Cerebellar cortex (tissue), 1 donor: Measurements from ENCODE around the gene PSMA7.
"Not testable (repeated sequence)": the region's sequence is repeated elsewhere in the genome, so short reads cannot be mapped to it uniquely, and the experiment has no call there.

Source experiments
- DNase-seq: peaks from one replicate; pipeline ENCODE4 v3.0.0-alpha.2; 2015; ENCODE audit warnings: low spot score

Gene PSMA7

DNA sequence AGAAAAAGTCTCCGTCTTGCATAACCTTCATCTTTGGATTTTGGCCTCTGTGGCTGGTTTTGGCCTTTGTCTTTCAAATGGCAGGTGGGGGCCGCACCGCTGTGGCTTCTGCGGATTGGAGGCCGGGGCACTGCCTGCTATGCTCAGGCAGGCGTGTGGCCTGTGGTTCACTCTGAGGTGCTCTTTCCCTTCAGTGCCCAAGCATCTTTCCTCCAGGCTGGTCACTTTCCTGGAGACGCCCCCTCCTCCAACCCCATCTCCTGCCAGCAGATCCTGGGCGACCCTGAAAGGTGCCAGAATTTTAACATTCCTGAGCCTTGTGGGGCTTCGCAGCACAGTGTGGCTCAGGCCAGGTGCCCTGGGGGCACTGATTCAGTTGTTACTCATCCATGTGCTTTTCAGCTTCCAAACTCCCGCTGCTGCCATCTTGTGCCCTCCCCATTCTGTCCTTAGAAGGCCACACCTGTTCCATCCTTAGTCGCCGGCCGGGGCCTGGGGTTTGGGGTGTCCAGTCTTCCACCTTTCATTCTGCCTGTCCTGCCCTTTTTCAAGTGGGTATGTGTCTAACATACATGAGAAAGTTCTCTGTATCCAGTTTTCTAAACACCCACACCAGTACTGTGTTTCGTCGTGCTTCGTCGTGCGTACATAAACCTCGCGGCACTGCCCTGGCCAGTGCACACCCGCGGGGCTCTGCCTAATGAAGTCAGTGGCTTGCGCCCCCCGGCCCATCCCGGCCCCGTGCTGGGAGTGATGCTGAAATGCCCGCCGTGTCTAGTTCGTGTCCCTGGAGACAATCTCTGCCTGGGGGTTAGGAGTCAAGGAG is 12.4 kb upstream of the PSMA7 start:
- DNase-seq: peak; percentile 42

DNA sequence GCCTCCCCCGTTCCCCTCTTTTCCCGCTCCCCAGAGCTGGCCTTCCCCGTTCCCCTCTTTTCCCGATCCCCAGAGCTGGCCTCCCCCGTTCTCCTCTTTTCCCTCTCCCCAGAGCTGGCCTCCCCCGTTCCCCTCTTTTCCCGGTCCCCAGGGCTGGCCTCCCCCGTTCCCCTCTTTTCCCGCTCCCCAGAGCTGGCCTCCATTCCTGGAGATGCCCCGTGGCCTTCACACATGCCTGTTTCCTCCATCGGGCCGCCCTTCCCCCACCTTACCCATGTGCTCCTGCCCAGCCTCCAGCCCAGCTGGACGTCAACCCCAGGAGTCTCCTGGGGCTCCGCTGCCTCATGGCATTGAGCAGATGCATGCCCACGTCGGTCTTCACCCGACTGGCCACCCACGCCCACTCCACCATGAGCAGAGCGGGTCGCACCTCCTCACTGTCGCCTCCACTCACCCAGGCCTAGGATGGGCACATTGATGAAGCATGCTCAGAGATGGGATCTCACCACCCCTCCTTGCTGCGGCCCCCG is 8.7 kb upstream of the PSMA7 start:
- DNase-seq: no peak

DNA sequence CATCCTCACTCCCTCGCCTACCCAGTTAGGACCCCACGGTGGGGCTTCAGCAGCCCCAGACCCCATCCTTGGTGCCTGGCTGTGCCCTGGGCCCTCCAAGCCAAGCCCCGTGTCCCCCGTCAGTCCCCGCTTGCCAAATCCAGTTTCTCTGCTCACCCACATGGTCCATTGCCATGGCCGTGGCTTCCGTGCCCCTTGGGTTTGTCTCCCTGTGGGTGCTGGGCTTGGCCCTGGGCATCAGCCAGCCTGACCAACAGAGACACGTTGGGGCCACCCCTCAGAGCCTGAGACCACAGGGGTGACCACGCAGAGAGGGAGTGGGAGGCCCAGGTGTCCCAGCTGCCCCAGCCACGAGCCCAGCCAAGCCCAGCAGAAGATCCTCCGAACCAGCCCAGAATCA is 8.0 kb upstream of the PSMA7 start:
- DNase-seq: no peak

DNA sequence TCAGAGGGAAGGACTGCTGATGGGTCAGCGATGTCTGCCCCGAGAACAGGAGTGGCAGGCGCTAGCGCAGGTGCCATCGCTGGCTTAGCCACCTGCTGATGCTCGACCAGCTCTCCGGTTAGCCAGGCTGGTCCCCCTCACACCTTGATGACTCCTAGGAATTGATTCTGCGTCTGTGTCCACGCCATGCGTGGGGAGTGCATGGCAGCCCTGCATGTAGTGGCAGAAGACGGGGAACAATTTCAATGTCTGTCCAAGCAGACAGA is 7.0 kb upstream of the PSMA7 start:
- no peak for DNase-seq

DNA sequence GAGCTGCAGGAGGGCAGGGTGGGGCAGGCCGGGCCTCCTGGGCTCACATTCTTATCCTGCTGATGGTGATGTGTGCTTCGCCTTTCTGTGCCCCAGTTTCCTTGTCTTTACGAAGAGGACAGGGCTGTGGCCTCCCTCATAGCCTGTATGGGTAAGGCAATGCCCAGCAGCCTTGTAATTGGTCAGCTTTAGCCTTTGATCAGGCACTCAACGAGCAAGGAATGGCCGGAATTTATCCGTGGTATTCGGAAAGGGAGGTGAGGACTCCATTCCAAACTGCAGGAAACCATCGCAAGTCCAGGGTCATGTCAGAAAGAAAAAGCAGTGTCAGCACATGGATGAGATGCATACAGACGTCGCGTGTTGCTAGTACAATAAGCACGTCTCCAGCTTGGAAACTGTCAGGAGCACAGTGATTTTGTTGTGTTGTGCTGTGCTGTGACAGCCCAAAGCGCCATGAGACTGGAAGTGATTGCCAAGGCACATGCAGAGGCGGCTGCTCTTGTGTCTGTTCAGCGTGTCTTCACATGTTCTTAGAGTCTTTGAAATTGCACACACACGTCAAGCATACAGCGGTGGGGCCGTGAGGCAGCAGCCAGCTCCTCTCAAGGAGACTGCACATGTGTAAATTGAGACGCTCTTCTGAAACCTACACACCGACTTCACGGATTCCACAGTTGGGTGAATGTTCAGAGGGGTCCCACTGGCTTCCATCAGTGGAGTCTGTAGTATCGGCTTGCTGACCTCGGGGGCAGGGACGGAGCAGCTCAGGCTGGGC is 6.5 kb upstream of the PSMA7 start:
- DNase-seq: peak; percentile 43

DNA sequence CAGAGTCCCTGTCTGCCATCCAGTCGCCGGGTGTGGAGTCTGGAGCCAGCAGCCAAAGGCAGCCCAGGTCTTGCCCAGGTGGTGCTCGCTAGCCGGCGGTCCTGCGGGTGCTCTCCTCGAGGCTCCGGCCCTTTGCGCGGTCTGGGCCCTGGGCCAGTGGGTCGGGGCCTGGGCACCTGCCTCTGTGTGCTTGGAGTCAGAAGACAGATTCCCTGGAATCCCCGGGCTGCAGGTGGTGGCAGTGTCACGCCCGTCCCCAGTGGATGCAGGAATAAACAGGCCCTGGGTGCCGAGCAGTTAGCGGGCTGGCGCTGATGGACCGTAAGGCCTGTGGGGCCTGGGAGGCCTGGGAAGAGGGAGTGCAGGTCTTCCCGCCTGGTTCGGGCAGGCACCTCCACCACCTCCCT is 5.7 kb upstream of the PSMA7 start:
- peak; percentile 34 for DNase-seq

DNA sequence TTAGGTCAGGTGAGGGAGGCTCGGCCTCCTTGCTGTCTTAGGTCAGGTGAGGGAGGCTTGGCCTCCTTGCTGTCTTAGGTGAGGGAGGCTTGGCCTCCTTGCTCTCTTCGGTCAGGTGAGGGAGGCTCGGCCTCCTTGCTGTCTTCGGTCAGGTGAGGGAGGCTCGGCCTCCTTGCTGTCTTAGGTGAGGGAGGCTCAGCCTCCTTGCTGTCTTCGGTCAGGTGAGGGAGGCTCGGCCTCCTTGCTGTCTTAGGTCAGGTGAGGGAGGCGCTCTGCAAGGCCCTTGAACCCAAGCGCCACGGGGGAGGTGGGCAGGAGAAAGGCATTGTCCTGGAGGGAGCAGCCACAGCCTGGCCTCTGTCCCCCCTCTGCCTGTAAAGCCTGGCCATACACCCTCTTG is 5.2 kb upstream of the PSMA7 start:
- not testable (repeated sequence) for DNase-seq

DNA sequence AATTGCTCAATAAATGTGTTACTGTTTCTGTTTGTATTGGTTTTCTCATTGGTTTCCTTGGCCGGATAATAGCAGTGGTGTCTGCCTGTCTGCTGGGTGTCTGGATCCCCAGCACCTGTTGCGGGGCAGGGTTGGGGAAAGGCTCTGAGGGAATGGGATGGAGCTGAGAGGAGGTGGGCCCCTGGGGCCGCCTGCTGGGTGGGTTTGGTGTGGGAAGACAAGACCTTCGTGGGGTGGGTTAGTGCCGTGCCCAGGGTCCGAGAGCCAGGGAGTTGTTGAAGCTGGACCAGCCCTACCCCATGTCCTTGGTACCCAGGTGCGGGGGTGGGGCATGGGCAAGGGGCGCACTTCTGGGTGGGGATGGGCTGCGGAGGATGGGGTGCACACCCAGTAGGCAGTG is 4.3 kb upstream of the PSMA7 start:
- DNase-seq: no peak

DNA sequence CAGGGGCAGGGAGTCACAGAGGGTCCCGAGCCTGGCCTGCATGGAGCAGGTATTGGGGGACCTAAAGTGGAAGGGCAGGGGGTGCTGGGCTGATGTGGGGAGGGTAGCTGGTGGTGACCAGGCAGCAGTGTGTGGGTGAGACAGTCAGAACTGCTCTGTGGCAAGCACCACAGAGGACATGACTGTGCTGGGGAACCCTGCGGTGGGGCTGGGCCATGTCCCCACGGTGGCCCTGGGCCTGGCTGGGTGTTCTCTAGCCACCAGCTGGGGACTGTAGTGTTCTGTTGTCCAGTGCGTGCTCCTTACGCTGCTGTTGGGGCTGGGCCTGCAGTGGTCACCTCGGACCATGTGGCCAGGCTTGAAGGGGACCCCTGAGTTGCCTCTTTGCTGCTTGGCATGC is 3.9 kb upstream of the PSMA7 start:
- DNase-seq: no peak

DNA sequence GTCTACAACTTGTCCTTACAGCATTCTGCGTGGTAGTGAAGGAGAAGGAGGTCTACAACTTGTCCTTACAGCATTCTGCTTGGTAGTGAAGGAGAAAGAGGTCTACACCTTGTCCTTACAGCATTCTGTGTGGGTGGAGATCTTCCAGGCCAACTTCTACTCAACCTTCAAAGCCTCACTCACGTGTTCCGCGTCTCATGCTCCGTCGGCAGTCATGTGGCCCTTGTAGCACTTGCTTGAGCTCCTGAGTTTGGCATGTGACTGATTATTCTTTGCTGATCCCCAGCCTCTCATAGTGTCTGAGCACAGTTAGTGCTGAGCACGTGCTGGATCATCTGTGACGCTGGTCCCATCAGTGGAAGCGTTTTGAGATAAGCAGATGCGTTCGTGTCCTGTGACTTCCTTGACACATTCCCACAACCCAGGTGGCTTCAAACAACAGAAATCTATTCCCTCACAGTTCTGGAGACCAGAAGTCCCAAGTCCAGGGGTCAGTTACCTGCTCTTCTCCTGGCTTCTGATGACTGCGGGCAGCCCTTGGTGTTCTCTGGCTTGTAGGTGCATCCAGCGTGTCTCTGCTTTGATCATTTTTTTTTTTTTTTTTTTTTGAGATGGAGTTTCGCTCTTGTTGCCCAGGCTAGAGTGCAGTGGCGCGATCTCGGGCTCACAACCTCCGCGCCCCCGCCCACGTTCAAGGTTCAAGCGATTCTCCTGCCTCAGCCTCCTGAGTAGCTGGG is 3.0 kb upstream of the PSMA7 start:
- no peak for DNase-seq

DNA sequence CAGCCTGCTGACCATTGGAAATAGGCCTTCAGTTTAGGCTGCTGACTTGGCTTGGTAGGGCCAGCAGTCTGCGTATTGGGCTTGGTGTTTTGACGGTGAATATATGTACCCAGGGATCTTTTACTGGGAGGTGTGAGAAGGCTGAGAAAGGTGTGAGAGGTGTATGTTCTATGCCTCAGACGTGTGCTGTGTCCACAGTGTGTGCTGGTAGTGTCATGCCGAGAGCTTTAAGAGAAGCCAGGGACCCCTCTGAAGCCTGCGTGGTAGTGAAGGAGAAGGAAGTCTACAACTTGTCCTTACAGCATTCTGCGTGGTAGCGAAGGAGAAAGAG is 2.5 kb upstream of the PSMA7 start:
- DNase-seq: no peak

DNA sequence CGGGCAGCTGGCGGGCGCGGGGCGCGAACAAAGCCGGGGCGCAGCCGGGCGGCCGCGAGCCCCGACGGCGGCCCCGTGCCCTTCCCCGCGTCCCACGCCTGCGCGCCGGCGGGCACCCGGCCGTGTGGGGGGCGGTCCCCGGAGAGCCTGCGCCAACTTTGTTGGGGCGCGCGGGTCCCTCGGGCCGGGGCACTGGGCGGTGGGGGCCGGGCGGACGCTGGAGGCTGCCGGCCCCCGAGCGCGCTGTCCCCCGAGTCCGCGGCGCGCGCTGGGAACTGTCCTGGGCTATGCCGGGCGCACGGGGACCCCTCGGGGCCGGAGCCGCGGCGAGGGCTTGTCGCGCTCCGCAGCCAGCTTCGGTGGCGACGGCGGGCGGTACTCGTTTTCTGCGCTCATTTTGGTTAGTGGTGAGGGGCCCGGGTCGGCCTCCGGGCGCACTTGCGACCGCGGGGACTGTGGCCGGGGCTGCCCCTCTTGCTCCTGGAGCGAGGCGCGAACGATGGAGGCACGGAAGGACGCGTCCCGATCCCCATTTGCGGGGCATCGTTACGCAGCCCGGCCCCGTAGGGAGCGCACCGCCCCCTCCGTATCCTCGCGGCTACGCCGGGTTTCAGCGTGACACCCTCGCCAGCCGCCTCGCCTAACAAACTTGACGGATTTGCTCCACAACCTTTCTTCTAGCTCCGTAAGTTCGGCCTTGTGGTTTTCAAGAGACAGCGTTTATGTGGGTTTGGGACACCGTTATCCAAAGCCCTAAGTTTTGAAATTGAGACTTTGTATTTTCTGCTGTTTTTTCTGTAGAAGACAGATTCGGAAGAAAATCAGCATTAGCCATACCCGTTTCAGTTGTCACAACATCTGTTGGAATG is 997 bp upstream of the PSMA7 start:
- DNase-seq: peak; percentile 42

DNA sequence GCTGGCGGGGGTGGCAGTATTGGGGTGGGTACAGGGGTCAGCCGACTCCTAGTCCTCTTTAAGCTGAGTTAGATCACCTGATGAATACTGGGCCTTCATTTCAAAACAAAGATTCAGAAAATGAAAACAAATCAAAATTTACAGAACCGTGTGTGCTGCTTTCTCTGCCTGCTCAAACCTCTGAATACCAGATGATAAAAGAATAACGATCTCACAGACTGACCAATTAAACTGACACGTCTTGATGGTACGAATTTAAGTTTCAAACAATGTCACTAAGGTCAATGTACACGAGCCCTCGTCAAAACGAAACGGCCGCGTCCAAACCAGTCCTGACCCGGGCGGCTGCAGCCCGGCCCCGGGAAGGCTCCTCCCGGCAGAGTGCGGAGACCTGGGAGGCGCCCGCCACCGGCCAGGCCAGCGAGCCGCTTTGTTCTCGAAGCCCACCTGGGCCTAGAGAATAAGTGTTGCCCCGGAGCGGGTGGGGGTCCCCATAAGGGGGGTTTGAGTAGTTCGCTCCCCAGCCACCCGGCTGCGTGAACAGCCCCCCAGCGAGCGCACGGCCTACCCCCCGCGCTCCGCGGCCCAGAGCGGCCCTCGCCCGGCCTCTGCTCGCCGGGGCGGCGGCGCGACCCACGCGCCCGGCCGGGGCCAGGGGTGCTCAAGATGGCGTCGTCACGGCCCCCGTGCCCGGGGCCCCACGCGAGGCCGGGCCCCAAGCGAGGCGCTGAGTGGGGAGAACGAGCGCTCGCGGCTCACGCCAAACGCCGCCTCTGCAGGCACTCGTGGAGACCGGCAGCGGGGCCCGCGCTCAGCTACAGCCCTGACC is 728 bp downstream of the PSMA7 start:
- no peak for DNase-seq

DNA sequence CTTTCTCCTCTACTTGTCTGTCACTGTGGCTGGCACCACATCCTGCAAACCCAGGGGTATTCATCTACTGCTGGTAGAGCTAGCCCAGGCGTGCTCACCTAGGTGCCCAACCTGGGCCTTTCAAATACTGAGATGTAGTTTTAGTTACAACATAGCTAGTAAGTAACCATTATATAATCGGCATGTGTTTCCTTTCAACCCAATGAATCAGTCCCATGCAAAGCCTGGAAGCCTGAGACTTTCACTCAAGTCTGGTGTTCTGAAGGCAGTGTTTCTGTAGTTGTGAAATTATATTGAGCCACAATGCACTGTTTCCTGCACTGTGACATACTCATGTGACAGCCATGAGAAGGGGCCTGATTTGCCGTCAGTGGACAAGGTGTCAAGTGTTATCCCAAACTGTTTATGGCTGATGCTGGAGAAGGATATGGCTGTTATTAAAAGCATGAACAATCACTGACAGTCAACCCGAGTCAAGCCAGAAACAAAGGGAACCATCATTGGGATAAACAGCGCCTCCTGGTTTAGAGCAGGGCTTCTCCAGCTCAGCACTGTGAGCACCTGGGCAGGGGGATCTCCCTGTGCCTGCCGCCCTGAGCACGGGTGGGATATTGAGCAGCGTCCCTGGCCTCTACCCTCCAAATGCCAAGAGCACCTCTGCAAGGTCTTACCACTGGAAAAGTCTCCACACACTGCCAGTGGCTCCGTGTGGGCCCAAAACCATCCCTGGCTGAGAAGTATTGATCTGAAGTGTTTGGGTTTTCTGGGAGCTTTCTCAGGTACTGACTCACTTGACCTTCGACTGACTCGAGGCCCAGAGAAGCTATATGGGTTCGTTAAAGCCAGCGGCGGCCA is 1.6 kb downstream of the PSMA7 start:
- DNase-seq: no peak

DNA sequence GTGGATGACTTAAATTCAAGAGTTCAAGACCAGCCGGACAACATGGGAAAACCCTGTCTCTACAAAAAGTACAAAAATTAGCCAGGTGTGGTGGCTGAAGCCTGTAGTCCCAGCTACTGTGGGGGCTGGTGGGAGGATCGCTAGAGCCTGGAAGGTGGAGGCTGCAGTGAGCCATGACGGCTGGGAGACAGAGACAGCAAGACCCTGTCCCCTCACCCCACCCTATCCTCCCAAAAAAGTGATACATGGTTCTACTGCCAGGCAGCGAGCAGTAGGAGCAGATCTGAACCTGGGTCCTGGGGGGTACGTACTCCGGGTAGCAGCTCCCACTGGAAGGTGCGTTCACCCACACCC is 2.2 kb downstream of the PSMA7 start:
- DNase-seq: no peak

DNA sequence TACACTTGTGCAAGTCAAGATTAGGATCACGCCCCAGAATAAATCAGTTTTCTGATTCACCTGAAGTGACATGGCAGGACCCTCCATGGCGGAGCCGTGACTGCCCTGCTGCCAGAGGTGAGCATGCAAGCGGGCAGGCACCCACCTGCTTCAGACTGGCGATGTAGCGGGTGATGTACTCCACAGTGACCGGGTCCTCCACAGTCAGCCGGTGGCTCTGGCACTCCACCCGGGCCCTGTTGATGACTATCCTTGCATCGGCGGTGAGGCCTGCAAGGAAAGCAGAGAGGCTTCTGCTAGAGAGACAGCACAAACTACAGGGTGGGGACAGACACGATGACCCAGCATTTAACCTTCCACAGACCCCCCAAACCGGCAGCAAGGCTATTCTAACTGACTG is 3.6 kb downstream of the PSMA7 start:
- DNase-seq: no peak

DNA sequence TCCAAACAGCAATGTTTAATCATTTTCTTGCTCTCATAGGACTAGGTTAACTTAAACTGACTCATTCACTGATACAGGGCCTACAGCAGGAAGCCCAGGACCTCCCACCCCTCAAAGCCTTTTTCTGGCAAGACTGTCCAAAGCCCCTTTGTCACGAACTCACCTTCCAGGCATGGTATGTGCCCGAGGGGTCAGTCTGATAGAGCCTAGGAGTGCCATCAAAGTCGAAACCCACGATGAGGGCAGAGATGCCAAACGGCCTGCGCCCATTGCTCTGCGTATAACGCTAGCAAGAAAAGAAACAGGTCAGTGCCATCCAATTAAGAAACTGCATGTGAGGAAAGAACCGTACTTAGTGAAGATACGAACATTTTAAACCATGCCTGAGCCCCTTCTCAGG is 4.3 kb downstream of the PSMA7 start:
- DNase-seq: no peak

DNA sequence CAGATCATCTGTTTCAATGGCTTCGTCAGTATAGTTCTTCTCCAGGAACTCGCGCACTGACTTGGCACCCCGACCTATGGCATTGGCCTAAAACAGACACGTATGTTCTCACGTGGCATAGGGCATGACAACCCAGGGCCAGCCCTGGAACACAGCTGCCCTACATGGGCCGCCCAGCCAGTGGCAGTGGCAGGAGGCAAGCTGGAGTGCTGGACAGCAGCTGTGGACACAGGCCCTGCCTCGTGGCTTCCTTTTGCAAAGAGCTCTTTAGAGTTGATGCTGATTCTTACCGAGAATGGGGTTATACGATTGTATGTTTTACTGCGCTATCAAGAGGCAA is 5.0 kb downstream of the PSMA7 start:
- no peak for DNase-seq

DNA sequence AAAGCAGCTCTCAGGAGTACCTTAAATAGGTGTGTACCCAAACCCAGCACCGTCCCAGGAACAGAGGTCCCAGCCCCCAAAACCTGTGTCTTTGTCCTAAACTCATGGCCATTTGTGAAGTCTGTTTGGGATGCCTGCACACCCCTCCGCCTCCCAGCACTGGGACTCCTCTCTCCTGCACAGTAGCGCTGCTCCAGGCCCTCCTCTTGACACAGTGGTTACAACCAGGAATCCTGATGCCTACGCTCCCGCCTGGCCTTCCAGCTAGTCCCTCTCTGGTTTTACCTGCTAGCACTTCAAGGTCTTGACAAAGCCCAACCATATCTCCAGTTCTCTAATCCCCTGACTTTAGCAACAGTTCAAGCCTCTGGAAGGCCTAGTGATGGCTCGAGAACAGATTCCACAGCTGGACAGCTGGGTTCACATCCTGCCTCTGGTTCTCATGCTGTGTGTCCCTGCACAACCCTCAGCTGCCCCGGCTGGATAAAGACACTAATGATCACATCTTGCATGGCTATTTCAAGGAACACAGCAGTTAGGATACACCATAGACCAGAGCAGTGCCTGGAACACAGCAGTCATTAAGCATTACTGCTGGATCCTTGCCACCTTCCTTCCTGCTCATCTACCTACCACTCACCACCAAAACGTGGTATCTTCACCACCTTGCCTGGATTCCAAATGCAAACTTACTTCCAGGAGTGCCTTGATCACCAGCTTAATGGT is 5.6 kb downstream of the PSMA7 start:
- DNase-seq: no peak

DNA sequence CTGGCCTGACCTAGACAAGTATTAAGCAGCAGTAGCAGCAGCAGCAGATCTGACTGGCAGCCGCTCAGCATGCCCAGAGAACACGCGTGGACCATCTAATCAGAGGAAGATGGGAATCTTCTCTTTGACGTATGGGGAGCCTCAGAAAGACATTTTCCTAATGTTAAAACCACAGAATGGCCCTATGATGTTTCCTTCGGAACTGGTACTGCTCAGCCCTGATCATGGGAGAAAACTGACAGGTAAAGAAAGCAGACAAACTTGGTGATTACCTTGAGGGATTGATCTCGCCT is 6.2 kb downstream of the PSMA7 start:
- no peak for DNase-seq
